ENCODE measurements around the gene MTMR12. TPM values are rescaled to one million over a fixed set of nuclear protein-coding genes. Genes with fewer than 3 reads are reported as not detected.

The MTMR12 gene
- total and polyA plus RNA-seq, 2 of the 4 experiments (the other 2 are of a cell fraction): 11.1 to 21.3 TPM

DNA sequence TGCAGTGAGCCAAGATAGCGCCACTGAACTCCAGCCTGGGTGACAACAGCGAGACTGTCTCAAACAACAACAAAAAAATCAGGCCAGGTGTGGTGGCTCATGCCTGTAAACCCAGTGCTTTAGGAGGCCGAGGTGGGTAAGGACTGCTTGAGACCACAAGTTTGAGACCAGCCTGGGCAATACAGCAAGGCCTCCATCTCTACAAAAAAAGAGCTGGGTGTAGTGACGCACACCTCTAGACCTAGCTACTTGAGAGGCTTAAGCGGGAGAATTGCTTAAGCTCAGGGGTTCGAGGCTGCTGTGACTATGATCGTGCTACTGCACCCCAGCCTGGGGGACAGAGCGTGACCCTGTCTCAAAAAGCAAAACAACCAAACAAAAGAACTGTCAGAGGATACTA is 39.9 kb upstream of the MTMR12 start:
- Histone ChIP-seq H3K23ac (ENCODE audit: low read depth, low read length) (no peak overlapping the region), H3K27ac (ENCODE audit: insufficient read depth, low read length) (no peak overlapping the region), H2BK5ac (ENCODE audit: low read depth, low read length, poor library complexity, severe bottlenecking) (no peak overlapping the region), H2BK15ac (ENCODE audit: low read depth, low read length) (no peak overlapping the region), H3K4me2 (ENCODE audit: low read depth, low read length) (no peak overlapping the region), H4K20me1 (ENCODE audit: insufficient read depth, low read length) (no peaks in the 10 kb centered on the region; the same call in 1 of the 2 replicates), H3K18ac (ENCODE audit: low read depth, low read length) (no peak overlapping the region), H3K9me3 (ENCODE audit: control insufficient read depth, insufficient read depth, low read length) (no peaks in the 10 kb centered on the region), H3K27me3 (ENCODE audit: control insufficient read depth, insufficient read depth, low read length) (no peaks in the 10 kb centered on the region), H3K4ac (ENCODE audit: low read depth, low read length) (no peak overlapping the region), H3K36me3 (ENCODE audit: control insufficient read depth, insufficient read depth, low read length) (peaks cover 9% of the 10 kb centered on the region), H3K9ac (ENCODE audit: low read depth, low read length) (no peak overlapping the region), H2AFZ (replicated peaks; ENCODE audit: low read length, poor library complexity) (no peak overlapping the region), H2BK120ac (ENCODE audit: low read depth, low read length) (no peak overlapping the region), H2AK9ac (replicated peaks; ENCODE audit: low read depth, low read length, poor library complexity) (no peak overlapping the region), H3K9me1 (ENCODE audit: insufficient read depth, low read length) (no peaks in the 10 kb centered on the region), H3K4me3 (ENCODE audit: insufficient read depth, low read depth, low read length) (no peak overlapping the region), H3K56ac (ENCODE audit: extremely low read depth, insufficient read depth, low read length) (no peak overlapping the region), H3K79me1 (ENCODE audit: low read depth in 1 of 2, low read length in 2 of 2) (peaks cover 0 to 3% of the 10 kb centered on the region in 2 experiments; a peak in 1 of 4 replicates), H4K8ac (ENCODE audit: low read depth in 2 of 2, low read length in 2 of 2) (no peak overlapping the region), H2AK5ac (ENCODE audit: low read depth, low read length) (no peak overlapping the region), H4K91ac (ENCODE audit: insufficient read depth, low read depth, low read length) (no peak overlapping the region), H2BK20ac (ENCODE audit: low read depth, low read length) (no peak overlapping the region), H4K5ac (ENCODE audit: low read depth, low read length) (no peak overlapping the region), H3K4me1 (ENCODE audit: control insufficient read depth, insufficient read depth, low read length) (no peaks in the 10 kb centered on the region), H3K14ac (replicated peaks; ENCODE audit: low read depth, low read length) (no peak overlapping the region)
- TF ChIP-seq, protein P1, sequence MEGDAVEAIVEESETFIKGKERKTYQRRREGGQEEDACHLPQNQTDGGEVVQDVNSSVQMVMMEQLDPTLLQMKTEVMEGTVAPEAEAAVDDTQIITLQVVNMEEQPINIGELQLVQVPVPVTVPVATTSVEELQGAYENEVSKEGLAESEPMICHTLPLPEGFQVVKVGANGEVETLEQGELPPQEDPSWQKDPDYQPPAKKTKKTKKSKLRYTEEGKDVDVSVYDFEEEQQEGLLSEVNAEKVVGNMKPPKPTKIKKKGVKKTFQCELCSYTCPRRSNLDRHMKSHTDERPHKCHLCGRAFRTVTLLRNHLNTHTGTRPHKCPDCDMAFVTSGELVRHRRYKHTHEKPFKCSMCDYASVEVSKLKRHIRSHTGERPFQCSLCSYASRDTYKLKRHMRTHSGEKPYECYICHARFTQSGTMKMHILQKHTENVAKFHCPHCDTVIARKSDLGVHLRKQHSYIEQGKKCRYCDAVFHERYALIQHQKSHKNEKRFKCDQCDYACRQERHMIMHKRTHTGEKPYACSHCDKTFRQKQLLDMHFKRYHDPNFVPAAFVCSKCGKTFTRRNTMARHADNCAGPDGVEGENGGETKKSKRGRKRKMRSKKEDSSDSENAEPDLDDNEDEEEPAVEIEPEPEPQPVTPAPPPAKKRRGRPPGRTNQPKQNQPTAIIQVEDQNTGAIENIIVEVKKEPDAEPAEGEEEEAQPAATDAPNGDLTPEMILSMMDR (conservative IDR thresholded peaks at IDR 0.05; ENCODE audit: low read depth, low read length): no peak
- TF ChIP-seq USF2 (IDR thresholded peaks at IDR 0.05; ENCODE audit: low read depth, low read length): no peak
- POLR2A ChIA-PET (ENCODE audit: unreplicated experiment): no interaction called here
- no peak for ATAC-seq (ENCODE audit: low read depth)
- CTCF ChIA-PET: no interaction called here
- dilution Hi-C loops (cut with HindIII; ENCODE audit: low sequenced_read_pairs, unreplicated experiment) (no loop called here), in situ Hi-C loops (cut with MboI; ENCODE audit: low sequenced_read_pairs) (no loop called here), intact Hi-C loops (cut with micrococcal nuclease) (no loop called here)
- BruUV-seq (replicated peaks): no TSS peak
- no peak for DNase-seq
- 100% methylated on average over 1 of the region's 8 CpGs; no CpG with 5 or more reads in 1 of the 2 experiments for WGBS, 2 experiments (ENCODE audit: extremely low coverage in 2 of 2, insufficient read length in 1 of 2)

All from IMR-90 (cell line).